PC-3 (cell line): ENCODE data around the gene JAZF1. TPM values are rescaled to one million over a fixed set of nuclear protein-coding genes. Genes with fewer than 3 reads are reported as not detected.

ENCODE experiments used
- ATAC-seq: fragments of 200-7000 bp; cut with Tn5 transposase; 2 replicates; pipeline ENCODE4 v1.9.1; 2020; ENCODE audit warnings: mild to moderate bottlenecking, moderate library complexity
- BruUV-seq: library from RNA; stranded (reverse); fragments of 400-500 nt; replicated peaks from 2 replicates; lab custom pipeline; 2021; lab: Mats Ljungman, UMichigan
- CTCF ChIA-PET: fragments of 300-600 bp; sonication (Branson Sonifier 250); formaldehyde crosslinking; loops from one replicate; lab custom pipeline; 2022; ENCODE audit warnings: antibody characterized with exemption; lab: Charles Lee
- POLR2A ChIA-PET: fragments of 300-600 bp; sonication (Branson Sonifier 250); formaldehyde crosslinking; loops from one replicate; lab custom pipeline; 2022; ENCODE audit warnings: antibody characterized with exemption; ENCODE audit not compliant: unreplicated experiment; lab: Charles Lee
- DNase-seq: peaks from one replicate; pipeline ENCODE4 v3.0.0-alpha.2; 2015
- H2AFZ ChIP-seq: fragments of 300-600 bp; sonication (generic); 2 replicates; pipeline ENCODE4 v1.6.0; 2016; ENCODE audit warnings: antibody characterized with exemption, low read length
- H3F3A ChIP-seq: fragments of 300-600 bp; sonication (generic); one replicate; pipeline ENCODE4 v1.6.0; 2017; ENCODE audit warnings: antibody characterized with exemption, low read length, control low read depth, mild to moderate bottlenecking; ENCODE audit not compliant: unreplicated experiment
- H3K27ac ChIP-seq: fragments of 300-600 bp; sonication (generic); 2 replicates; pipeline ENCODE4 v1.5.1; 2016; ENCODE audit warnings: mild to moderate bottlenecking, low read length
- H3K27me3 ChIP-seq: fragments of 300-600 bp; sonication (generic); 2 replicates; pipeline ENCODE4 v1.6.1; 2016; ENCODE audit warnings: low read length, mixed read lengths
- H3K36me3 ChIP-seq: fragments of 300-600 bp; sonication (generic); 2 replicates; pipeline ENCODE4 v1.6.1; 2016; ENCODE audit warnings: low read depth, mixed run types, low read length, mixed read lengths
- H3K4me1 ChIP-seq: fragments of 300-600 bp; sonication (generic); 2 replicates; pipeline ENCODE4 v1.5.1; 2016; ENCODE audit warnings: low read length; ENCODE audit not compliant: insufficient read depth
- H3K4me2 ChIP-seq: fragments of 300-600 bp; sonication (generic); 2 replicates; pipeline ENCODE4 v1.6.0; 2016; ENCODE audit warnings: low read length
- H3K4me3 ChIP-seq: fragments of 300-600 bp; sonication (generic); 2 replicates; pipeline ENCODE4 v1.5.1; 2016; ENCODE audit warnings: mild to moderate bottlenecking, low read length, mixed read lengths
- H3K79me2 ChIP-seq: fragments of 300-600 bp; sonication (generic); 2 replicates; pipeline ENCODE4 v1.6.1; 2017; ENCODE audit warnings: low read length, mixed read lengths
- H3K9ac ChIP-seq: fragments of 300-600 bp; sonication (generic); 2 replicates; pipeline ENCODE4 v1.6.0; 2016; ENCODE audit warnings: mild to moderate bottlenecking, low read length
- H3K9me2 ChIP-seq: fragments of 300-600 bp; sonication (generic); replicated peaks from 2 replicates; pipeline ENCODE4 v1.6.1; 2016; ENCODE audit warnings: mixed run types, low read length, mixed read lengths
- H3K9me3 ChIP-seq: fragments of 300-600 bp; sonication (generic); 2 replicates; pipeline ENCODE4 v1.6.1; 2016; ENCODE audit warnings: low read length, mixed read lengths
- H4K20me1 ChIP-seq: fragments of 300-600 bp; sonication (generic); 2 replicates; pipeline ENCODE4 v1.6.1; 2016; ENCODE audit warnings: low read length, mixed read lengths
- EZH2 ChIP-seq: fragments of 300-600 bp; sonication (generic); IDR thresholded peaks from one replicate; pipeline ENCODE4 v1.6.1; 2017; ENCODE audit warnings: antibody characterized with exemption, mild to moderate bottlenecking, low read length; ENCODE audit not compliant: unreplicated experiment
- EZH2phosphoT487 ChIP-seq: fragments of 300-600 bp; sonication (generic); IDR thresholded peaks from 2 replicates; pipeline ENCODE4 v1.6.1; 2018; ENCODE audit warnings: mild to moderate bottlenecking, antibody characterized with exemption, low read length, borderline replicate concordance
- intact Hi-C: fragments of 100-400 bp; cut with micrococcal nuclease; formaldehyde crosslinking; loops from 2 replicates; pipeline ENCODE4 v1.9.0; 2023
- total RNA-seq: library from RNA; depleted of rRNA; stranded (reverse); fragments of >200 nt; gene quantifications from 2 replicates; pipeline ENCODE4 v1.2.3, GENCODE V29; 2014
- TF ChIP-seq, protein P1 (sequence below): fragments of 300-600 bp; sonication (generic); conservative IDR thresholded peaks from 2 replicates; pipeline ENCODE4 v1.5.1; 2017; ENCODE audit warnings: antibody characterized with exemption, low read depth, mild to moderate bottlenecking, low read length

Gene JAZF1
- total RNA-seq, 1 experiment from 2014 or later = 2.3 TPM

DNA sequence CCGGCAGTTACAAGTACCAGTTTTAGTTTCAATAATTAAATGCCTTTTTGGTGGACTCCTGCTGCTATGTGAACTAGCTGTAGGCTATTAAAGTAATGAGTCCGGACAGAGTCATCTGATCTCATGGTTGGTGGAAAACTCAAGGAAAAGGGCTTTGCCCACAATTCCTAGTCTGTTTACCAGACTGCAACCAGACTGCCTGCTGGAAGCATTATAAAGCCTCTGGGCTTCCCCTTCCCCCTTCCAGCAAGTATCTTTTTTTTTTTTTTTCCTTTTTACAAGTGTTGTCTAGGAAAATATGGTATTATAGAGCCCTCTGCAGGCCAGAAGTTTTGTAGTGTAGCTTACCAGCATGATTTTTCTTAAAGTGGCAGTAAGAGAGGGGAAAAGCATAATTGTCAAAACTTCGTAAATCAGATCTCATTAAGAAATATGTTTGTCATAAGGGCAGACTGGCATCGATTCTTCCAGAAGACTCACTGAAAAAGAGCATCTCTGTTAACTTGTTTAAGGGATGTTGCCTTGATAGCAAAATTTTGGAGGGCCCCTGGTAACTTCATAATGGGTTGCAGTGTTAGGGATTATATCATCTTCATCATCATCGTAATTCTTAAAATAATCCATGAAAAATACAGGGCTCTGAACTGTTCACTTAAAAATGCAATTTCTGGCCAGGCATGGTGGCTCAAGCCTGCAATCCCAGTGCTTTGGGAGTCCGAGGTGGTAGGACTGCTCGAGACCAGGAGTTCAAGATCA lies 259.3 kb downstream of the JAZF1 start:
- peak; percentile 87 for ATAC-seq
- no TSS peak for BruUV-seq
- Histone ChIP-seq H3K9me3 (no peaks in the 10 kb centered on the region), H3K36me3 (no peaks in the 10 kb centered on the region), H3K27me3 (no peaks in the 10 kb centered on the region), H3K9me2 (no peaks in the 10 kb centered on the region), H3K4me1 (peaks cover 45% of the 10 kb centered on the region), H2AFZ (peak overlapping the region; percentile 57), H3F3A (no peaks in the 10 kb centered on the region), H3K9ac (peak overlapping the region; percentile 39), H3K27ac (peak overlapping the region; percentile 66), H3K4me3 (peak overlapping the region; percentile 57), H3K79me2 (no peaks in the 10 kb centered on the region), H4K20me1 (no peaks in the 10 kb centered on the region), H3K4me2 (peak overlapping the region; percentile 84)
- peak; percentile 90 for DNase-seq
- ChIA-PET POLR2A (interaction anchor here (0.6 to 0.7 kb wide), 3 partner anchors 120 to 756 kb away, joined by 3 to 14 read pairs (median 7); no protein-coding TSS in a partner anchor), CTCF (interaction anchor here (0.5 to 2.1 kb wide), 12 partner anchors 21 to 769 kb away, joined by 3 to 22 read pairs (median 6); partner anchors contain the start of gene HOXA3)
- TF ChIP-seq, protein P1, sequence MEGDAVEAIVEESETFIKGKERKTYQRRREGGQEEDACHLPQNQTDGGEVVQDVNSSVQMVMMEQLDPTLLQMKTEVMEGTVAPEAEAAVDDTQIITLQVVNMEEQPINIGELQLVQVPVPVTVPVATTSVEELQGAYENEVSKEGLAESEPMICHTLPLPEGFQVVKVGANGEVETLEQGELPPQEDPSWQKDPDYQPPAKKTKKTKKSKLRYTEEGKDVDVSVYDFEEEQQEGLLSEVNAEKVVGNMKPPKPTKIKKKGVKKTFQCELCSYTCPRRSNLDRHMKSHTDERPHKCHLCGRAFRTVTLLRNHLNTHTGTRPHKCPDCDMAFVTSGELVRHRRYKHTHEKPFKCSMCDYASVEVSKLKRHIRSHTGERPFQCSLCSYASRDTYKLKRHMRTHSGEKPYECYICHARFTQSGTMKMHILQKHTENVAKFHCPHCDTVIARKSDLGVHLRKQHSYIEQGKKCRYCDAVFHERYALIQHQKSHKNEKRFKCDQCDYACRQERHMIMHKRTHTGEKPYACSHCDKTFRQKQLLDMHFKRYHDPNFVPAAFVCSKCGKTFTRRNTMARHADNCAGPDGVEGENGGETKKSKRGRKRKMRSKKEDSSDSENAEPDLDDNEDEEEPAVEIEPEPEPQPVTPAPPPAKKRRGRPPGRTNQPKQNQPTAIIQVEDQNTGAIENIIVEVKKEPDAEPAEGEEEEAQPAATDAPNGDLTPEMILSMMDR = peak; percentile 82
- no peak for TF ChIP-seq EZH2
- intact Hi-C loops = loop anchor here (1.0 to 5.0 kb wide), 9 partner anchors 99 to 725 kb away; no protein-coding TSS in a partner anchor

DNA sequence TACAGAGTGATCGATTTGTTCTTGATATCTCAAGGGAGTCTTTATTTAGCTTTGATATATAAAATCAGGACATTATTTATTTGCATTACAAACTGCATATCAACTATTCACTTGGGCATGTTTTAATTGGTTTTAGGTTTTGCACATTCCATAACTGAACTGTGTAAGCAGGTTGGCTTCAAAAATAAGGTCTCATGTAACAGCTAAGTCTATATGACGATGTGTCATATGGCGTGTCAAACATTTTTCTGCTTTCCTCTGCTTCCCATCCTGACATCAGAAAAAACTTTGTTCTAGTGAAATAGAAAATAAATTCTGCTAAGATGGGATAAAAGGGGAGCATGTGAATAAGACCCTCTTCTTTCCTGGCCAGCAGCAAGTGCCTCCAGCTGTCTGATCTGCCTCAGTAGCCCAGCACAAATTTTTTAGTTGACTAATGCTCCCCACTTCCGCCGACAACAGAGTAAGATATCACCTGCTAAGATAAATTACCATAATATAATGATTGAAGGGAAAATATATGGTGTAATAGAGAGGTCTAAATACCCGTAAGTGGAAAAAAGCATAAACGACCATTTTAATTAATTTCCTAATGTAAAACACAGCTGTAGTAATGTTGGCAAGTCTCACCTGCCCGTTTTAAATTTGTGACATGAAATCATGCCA lies 260.2 kb downstream of the JAZF1 start:
- ATAC-seq (peak; percentile 39), DNase-seq (peak; percentile 51)
- POLR2A ChIA-PET = interaction anchor here (0.5 to 1.1 kb wide), 2 partner anchors 180 to 733 kb away, joined by 4 to 5 read pairs; no protein-coding TSS in a partner anchor
- H3F3A ChIP-seq = no peaks in the 10 kb centered on the region
- intact Hi-C loops = loop anchor here (2.0 to 5.0 kb wide), 3 partner anchors 172 to 342 kb away; no protein-coding TSS in a partner anchor
- CTCF ChIA-PET = interaction anchor here (0.5 to 2.1 kb wide), 10 partner anchors 22 to 768 kb away, joined by 3 to 22 read pairs (median 6); partner anchors contain the start of gene HOXA3
- H2AFZ ChIP-seq = peak overlapping the region; percentile 39; the same call in 1 of the 2 replicates
- H3K9me2 ChIP-seq = no peaks in the 10 kb centered on the region
- no peaks in the 10 kb centered on the region for H4K20me1 ChIP-seq
- peak overlapping the region; percentile 66 for H3K27ac ChIP-seq
- TF ChIP-seq EZH2 (no peak), EZH2phosphoT487 (no peak)
- TF ChIP-seq, protein P1 = no peak
- no peaks in the 10 kb centered on the region for H3K27me3 ChIP-seq
- peak overlapping the region; percentile 39 for H3K9ac ChIP-seq
- no peaks in the 10 kb centered on the region for H3K9me3 ChIP-seq
- peaks cover 5% of the 10 kb centered on the region; the same call in 1 of the 2 replicates for H3K36me3 ChIP-seq
- peaks cover 50% of the 10 kb centered on the region for H3K4me1 ChIP-seq
- BruUV-seq = no TSS peak
- peak overlapping the region; percentile 57 for H3K4me3 ChIP-seq
- H3K79me2 ChIP-seq = no peaks in the 10 kb centered on the region
- peak overlapping the region; percentile 84 for H3K4me2 ChIP-seq
